SKM-1 treated with dmso at 0.1 percent for 144 hours (cell line): ENCODE results near the gene CBFA2T2.
"Not testable (repeated sequence)": the region's sequence is repeated elsewhere in the genome, so short reads cannot be mapped to it uniquely, and the experiment has no call there.

Experiments
- DNase-seq: peaks from one replicate; lab custom pipeline; 2025; ENCODE audit not compliant: unreplicated experiment; lab: John Stamatoyannopoulos, UW

CBFA2T2 gene

DNA sequence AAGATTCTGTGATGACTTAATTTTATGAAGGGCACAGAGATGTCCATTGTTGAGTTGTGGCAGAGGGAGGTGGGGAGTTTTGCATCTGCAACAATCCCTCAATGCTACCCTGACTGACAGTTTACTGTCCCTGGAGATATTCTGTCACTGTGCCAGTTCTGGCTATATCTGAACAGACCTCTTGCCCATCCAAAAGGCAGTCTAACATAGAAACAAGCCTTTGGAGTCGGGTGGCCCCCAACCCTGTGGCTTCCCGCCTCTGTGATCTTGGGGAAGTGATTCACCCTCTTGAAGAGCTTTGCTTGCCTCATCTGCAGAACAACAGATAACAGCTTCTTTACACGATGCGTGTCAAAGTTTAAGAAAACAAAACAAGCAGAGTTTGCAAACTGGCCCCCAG is 200.1 kb downstream of the CBFA2T2 start:
- DNase-seq: peak; percentile 63

GRCh38 chr20:33693289-33693688 is 203.4 kb downstream of the CBFA2T2 start:
- no peak for DNase-seq

- DNase-seq: no peak
Observed at GRCh38 chr20:33693741-33694638, 204.1 kb downstream of the CBFA2T2 start.

DNA sequence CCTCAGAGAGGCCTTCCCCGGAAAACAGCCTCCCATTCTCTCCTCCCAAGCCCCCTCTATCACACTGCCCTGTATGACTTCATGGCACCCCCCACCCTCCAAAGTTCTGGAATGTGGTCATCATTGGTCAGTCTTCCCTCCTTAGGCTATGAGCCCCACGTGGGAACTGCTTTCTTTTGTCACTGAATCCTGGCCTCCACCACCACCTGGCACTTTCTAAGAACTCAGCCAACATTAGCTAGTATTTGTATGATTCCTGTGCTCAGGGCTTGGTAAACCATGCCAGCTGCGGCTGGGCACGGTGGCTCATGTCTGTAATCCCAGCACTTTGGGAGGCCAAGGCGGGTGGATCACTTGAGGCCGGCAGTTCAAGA is 204.7 kb downstream of the CBFA2T2 start:
- DNase-seq: no peak

GRCh38 chr20:33696448-33696847 is 206.6 kb downstream of the CBFA2T2 start:
- DNase-seq: no peak

- DNase-seq: no peak
Observed at GRCh38 chr20:33697129-33697528, 207.2 kb downstream of the CBFA2T2 start.

GRCh38 chr20:33698966-33699365 is 209.1 kb downstream of the CBFA2T2 start:
- not testable (repeated sequence) for DNase-seq
